H1 (cell line): Measurements from ENCODE around the gene ACER1. TPM values are rescaled to one million over a fixed set of nuclear protein-coding genes. Genes with fewer than 3 reads are reported as not detected.

Experiments
- ATF2 ChIP-seq: IDR thresholded peaks from 2 replicates; pipeline ENCODE4 v1.6.1; 2012; ENCODE audit warnings: low read length, inconsistent platforms
- CBX8 ChIP-seq: fragments of 300-800, 300-1000 bp; sonication (generic); IDR thresholded peaks from 2 replicates; pipeline ENCODE4 v1.7.1; 2016; ENCODE audit warnings: low read depth, low read length, borderline replicate concordance
- CEBPB ChIP-seq: IDR thresholded peaks from 2 replicates; pipeline ENCODE4 v1.6.1; 2012; ENCODE audit warnings: low read depth, low read length
- HDAC2 ChIP-seq, 2 experiments: fragments of 300-600 bp in 1 of 2; sonication (generic) in 1 of 2; IDR thresholded peaks; 2 replicates each; pipeline ENCODE4 v1.6.1; 2011 to 2012; ENCODE audit warnings: low read depth in 2 of 2, low read length in 2 of 2, mild to moderate bottlenecking in 2 of 2, moderate library complexity in 2 of 2, borderline replicate concordance in 1 of 2, inconsistent platforms in 1 of 2
- KDM1A ChIP-seq: fragments of 200-600, 300-600 bp; sonication (generic); IDR thresholded peaks from 2 replicates; pipeline ENCODE4 v1.7.1; 2016; ENCODE audit warnings: mild to moderate bottlenecking, low read length, borderline replicate concordance
- KDM5A ChIP-seq: fragments of 200-600 bp; IDR thresholded peaks from 2 replicates; pipeline ENCODE4 v1.7.1; 2012; ENCODE audit warnings: mild to moderate bottlenecking, low read length, inconsistent platforms, mixed read lengths
- MAFK ChIP-seq: IDR thresholded peaks from 2 replicates; pipeline ENCODE4 v1.6.1; 2012; ENCODE audit warnings: low read depth, mild to moderate bottlenecking, improper control_type of control experiment, low read length
- POLR2AphosphoS5 ChIP-seq: IDR thresholded peaks from 2 replicates; pipeline ENCODE4 v1.6.1; 2011; ENCODE audit warnings: low read depth, low read length
- polyA plus RNA-seq, 7 experiments: library from polyadenylated mRNA; depleted of rRNA in 3 of 7; stranded (reverse) in 5 of 7; unstranded in 2 of 7; fragments of >200 nt in 5 of 7; fragments of 200-250 nt in 2 of 7; gene quantifications; 1 replicate in 5 of 7; 2 replicates in 1 of 7; 4 replicates in 1 of 7; pipeline versions ENCODE4 v1.2.1 to v1.2.3, GENCODE V29; 2011 to 2013; ENCODE audit warnings: missing spikeins in 2 of 7, mixed read lengths in 2 of 7
- total RNA-seq: library from RNA; stranded (reverse); fragmentation: NEBNext Ultra II Directional; extraction: Animal tissue kit (Norgen Biotek cat#: 25700); gene quantifications from 2 replicates; pipeline ENCODE4 v1.2.1, GENCODE V29; 2021

ACER1 gene
- total and polyA plus RNA-seq, 2 of the 8 experiments (the other 6 are each of a cell fraction or from before 2014, with no cell fraction given) = 0.05 TPM; not detected in 1

- no peak for TF ChIP-seq CBX8
- TF ChIP-seq MAFK = no peak
- TF ChIP-seq CEBPB = no peak
- TF ChIP-seq HDAC2 (IDR thresholded peaks at IDR 0.05; ENCODE audit: borderline replicate concordance in 1 of 2, low read depth in 2 of 2, low read length in 2 of 2) = no peak
- no peak for TF ChIP-seq ATF2
- TF ChIP-seq POLR2AphosphoS5 = no peak
- TF ChIP-seq KDM5A = no peak
- no peak for TF ChIP-seq KDM1A
Observed at GRCh38 chr19:6270076-6270745, 63.2 kb downstream of the ACER1 start (continued).
